Measurements from ENCODE around the gene PRKAR1A. TPM values are rescaled to one million over a fixed set of nuclear protein-coding genes. Genes with fewer than 3 reads are reported as not detected.
"Not testable (repeated sequence)": the region's sequence is repeated elsewhere in the genome, so short reads cannot be mapped to it uniquely, and the experiment has no call there.

The PRKAR1A gene
- total RNA-seq, 2 donors from 2014 or later: 296 to 409 TPM

DNA sequence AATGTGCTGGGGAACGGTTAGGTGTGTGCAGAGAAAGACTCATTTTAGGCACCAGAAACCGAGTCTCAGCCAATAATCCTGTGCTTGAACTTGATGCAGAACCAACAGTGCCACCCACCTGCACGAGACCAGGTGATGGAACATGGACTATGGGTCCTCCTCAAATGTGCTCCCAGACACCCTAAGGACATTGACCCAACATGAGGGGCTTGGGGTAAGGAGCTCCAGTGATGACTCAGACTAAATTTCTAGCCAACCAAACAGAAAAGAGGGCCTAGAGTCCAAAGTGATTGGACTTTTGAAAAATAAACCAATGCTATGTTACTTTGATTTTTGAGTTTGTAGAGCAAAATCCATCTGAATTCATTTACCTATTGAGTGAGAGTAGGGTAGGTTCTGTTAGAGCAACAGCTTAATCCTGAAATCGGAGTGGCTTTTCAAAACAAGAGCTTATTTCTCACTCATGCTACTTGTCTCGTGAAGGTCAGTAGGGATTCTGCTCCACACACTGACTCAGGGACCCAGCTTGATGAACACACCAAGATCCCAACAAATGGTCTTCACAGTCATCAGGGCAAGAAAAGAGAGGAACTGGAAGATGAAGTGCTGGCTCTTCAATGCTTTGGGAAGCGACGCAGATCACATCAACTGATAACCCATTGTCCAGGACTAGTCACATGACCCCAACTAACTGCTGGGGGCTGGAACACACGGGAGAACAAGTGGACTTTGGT lies 67.1 kb downstream of the PRKAR1A start:
- WGBS: 91% methylated on average over 8 of the region's 8 CpGs
- no peak overlapping the region for H3K27ac ChIP-seq

GRCh38 chr17:68580236-68580770 lies 68.1 kb downstream of the PRKAR1A start:
- TF ChIP-seq POLR2AphosphoS5 (IDR thresholded peaks at IDR 0.05) (no peak), POLR2A (IDR thresholded peaks at IDR 0.05) (no peak)
- TF ChIP-seq, protein P1, sequence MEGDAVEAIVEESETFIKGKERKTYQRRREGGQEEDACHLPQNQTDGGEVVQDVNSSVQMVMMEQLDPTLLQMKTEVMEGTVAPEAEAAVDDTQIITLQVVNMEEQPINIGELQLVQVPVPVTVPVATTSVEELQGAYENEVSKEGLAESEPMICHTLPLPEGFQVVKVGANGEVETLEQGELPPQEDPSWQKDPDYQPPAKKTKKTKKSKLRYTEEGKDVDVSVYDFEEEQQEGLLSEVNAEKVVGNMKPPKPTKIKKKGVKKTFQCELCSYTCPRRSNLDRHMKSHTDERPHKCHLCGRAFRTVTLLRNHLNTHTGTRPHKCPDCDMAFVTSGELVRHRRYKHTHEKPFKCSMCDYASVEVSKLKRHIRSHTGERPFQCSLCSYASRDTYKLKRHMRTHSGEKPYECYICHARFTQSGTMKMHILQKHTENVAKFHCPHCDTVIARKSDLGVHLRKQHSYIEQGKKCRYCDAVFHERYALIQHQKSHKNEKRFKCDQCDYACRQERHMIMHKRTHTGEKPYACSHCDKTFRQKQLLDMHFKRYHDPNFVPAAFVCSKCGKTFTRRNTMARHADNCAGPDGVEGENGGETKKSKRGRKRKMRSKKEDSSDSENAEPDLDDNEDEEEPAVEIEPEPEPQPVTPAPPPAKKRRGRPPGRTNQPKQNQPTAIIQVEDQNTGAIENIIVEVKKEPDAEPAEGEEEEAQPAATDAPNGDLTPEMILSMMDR (IDR thresholded peaks at IDR 0.05): no peak
- Histone ChIP-seq H3K36me3 (no peaks in the 10 kb centered on the region), H3K4me3 (no peak overlapping the region), H3K27ac (no peak overlapping the region), H3K9me3 (no peaks in the 10 kb centered on the region), H3K27me3 (replicated peaks; ENCODE audit: insufficient read depth) (no peaks in the 10 kb centered on the region), H3K4me1 (replicated peaks) (no peaks in the 10 kb centered on the region)
- no peak for DNase-seq (ENCODE audit: low spot score)
- intact Hi-C loops (cut with DNase I): no loop called here
- WGBS: 56% methylated on average over 6 of the region's 6 CpGs

More for the DNA sequence above, 67.1 kb downstream of the PRKAR1A start:
- no peak for DNase-seq (ENCODE audit: low spot score)
- TF ChIP-seq, protein P1 (IDR thresholded peaks at IDR 0.05): no peak
- TF ChIP-seq POLR2AphosphoS5 (IDR thresholded peaks at IDR 0.05) (no peak), POLR2A (IDR thresholded peaks at IDR 0.05) (no peak)
- H3K4me3 ChIP-seq: no peak overlapping the region
- H3K36me3 ChIP-seq: no peaks in the 10 kb centered on the region
- H3K9me3 ChIP-seq: no peaks in the 10 kb centered on the region
- intact Hi-C loops (cut with DNase I): no loop called here
- H3K4me1 ChIP-seq (replicated peaks): no peaks in the 10 kb centered on the region
- no peaks in the 10 kb centered on the region for H3K27me3 ChIP-seq (replicated peaks; ENCODE audit: insufficient read depth)

GRCh38 chr17:68581863-68582645 lies 69.8 kb downstream of the PRKAR1A start:
- no peak for TF ChIP-seq POLR2AphosphoS5 (IDR thresholded peaks at IDR 0.05)
- TF ChIP-seq POLR2A (IDR thresholded peaks at IDR 0.05): no peak
- TF ChIP-seq, protein P1 (IDR thresholded peaks at IDR 0.05): no peak
- no peak for DNase-seq (ENCODE audit: low spot score)
- no peak overlapping the region for H3K4me3 ChIP-seq
- WGBS: 82% methylated on average over 9 of the region's 9 CpGs
- H3K36me3 ChIP-seq: no peaks in the 10 kb centered on the region
- H3K4me1 ChIP-seq (replicated peaks): no peaks in the 10 kb centered on the region
- no peak overlapping the region for H3K27ac ChIP-seq
- intact Hi-C loops (cut with DNase I): no loop called here
- no peaks in the 10 kb centered on the region for H3K27me3 ChIP-seq (replicated peaks; ENCODE audit: insufficient read depth)
- H3K9me3 ChIP-seq: no peaks in the 10 kb centered on the region

DNA sequence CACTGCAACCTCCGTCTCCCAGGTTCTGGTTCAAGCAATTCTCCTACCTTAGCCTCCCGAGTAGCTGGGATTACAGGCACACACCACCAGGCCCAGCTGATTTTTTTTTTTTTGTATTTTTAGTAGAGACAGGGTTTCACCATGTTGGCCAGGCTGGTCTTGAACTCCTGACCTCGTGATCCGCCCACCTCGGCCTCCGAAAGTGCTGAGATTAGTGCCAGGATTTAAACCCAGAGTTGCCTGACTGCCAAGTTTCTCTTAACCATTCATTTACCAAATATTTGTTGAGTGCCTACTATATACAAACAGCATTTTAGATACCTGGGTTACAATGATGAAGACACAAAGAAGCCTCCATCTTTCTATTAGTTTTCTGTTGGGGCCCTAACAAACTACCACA lies 70.6 kb downstream of the PRKAR1A start:
- intact Hi-C loops (cut with DNase I); H3K27ac ChIP-seq; H3K9me3 ChIP-seq; H3K4me3 ChIP-seq; DNase-seq (ENCODE audit: low spot score); H3K4me1 ChIP-seq (replicated peaks); H3K36me3 ChIP-seq; H3K27me3 ChIP-seq (replicated peaks; ENCODE audit: insufficient read depth): not testable (repeated sequence)
- 69% methylated on average over 6 of the region's 6 CpGs for WGBS

DNA sequence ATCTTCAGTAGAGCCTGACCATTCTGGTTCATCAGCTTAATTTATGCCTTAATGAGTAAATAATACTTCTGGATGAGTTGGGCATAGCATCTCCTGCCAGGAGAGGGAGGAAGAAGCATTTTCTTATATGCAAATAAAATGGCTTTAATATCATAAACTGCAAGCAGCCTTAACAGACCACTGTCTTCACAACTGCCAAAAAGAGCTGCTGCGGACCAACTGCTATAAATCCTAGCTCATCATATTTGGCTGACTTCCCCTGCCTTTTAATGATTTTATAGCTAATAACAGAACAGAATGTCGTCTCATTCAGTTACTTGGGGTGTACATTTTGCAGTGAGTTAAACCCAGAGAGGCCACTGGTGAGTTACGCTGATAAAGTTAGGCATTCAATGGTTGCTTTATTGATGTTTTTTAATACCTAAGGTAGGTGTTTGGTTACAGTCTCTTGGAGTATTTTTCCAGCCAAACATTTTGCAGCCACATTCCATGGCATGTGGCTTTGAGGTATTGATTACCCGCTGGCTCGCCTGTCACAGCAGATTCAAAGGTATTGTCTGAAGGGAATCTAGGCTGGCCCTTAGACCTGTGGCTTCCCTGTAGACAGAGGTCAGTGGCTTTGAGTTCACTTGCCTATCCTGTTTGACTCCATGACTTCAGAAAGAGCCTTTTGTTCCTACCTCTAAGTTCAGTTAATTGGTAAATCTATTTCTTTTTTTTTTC lies 72.5 kb downstream of the PRKAR1A start:
- intact Hi-C loops (cut with DNase I): no loop called here
- no peaks in the 10 kb centered on the region for H3K36me3 ChIP-seq
- TF ChIP-seq POLR2AphosphoS5 (IDR thresholded peaks at IDR 0.05) (no peak), POLR2A (IDR thresholded peaks at IDR 0.05) (no peak)
- TF ChIP-seq, protein P1 (IDR thresholded peaks at IDR 0.05): no peak
- no peak overlapping the region for H3K27ac ChIP-seq
- no peaks in the 10 kb centered on the region for H3K9me3 ChIP-seq
- H3K4me1 ChIP-seq (replicated peaks): no peaks in the 10 kb centered on the region
- H3K27me3 ChIP-seq (replicated peaks; ENCODE audit: insufficient read depth): no peaks in the 10 kb centered on the region
- no peak overlapping the region for H3K4me3 ChIP-seq
- DNase-seq (ENCODE audit: low spot score): no peak
- 18% methylated on average over 5 of the region's 5 CpGs for WGBS

Measured in prostate gland (tissue), 2 donors.